ENCODE measurements around the gene UGT3A1.

GRCh38 chr5:35954175-35954574 lies 37.0 kb downstream of the UGT3A1 start:
- TF ChIP-seq ZNF565 (CRISPR knock-in tag; conservative IDR thresholded peaks at IDR 0.05; ENCODE audit: low read depth) (no peak), RARB (CRISPR knock-in tag; IDR thresholded peaks at IDR 0.05) (no peak), ZNF8 (CRISPR knock-in tag; IDR thresholded peaks at IDR 0.05) (no peak), ZNF70 (CRISPR knock-in tag; IDR thresholded peaks at IDR 0.05) (no peak), BACH2 (CRISPR knock-in tag; IDR thresholded peaks at IDR 0.05; ENCODE audit: borderline replicate concordance) (no peak)
